ENCODE data around the gene MAML2.

The MAML2 gene

GRCh38 chr11:96002754-96003290 is 340.2 kb downstream of the MAML2 start:
- Histone ChIP-seq H3K36me3 (no peaks in the 10 kb centered on the region), H3K27me3 (no peaks in the 10 kb centered on the region), H4K20me1 (no peaks in the 10 kb centered on the region), H3K9me3 (no peaks in the 10 kb centered on the region), H3K4me2 (no peak overlapping the region), H3K4me1 (peaks cover 4% of the 10 kb centered on the region; the same call in 1 of the 2 replicates), H3K9ac (no peak overlapping the region), H3K4me3 (no peak overlapping the region), H3K27ac (no peak overlapping the region)
- no peak for TF ChIP-seq Cebpa-rat (IDR thresholded peaks at IDR 0.05)

GRCh38 chr11:96002339-96002738 is 340.7 kb downstream of the MAML2 start:
- Histone ChIP-seq H3K4me3 (no peak overlapping the region), H3K9me3 (no peaks in the 10 kb centered on the region), H4K20me1 (no peaks in the 10 kb centered on the region), H3K9ac (no peak overlapping the region), H3K4me2 (no peak overlapping the region), H3K4me1 (peaks cover 4% of the 10 kb centered on the region; the same call in 1 of the 2 replicates), H3K27me3 (no peaks in the 10 kb centered on the region), H3K27ac (no peak overlapping the region), H3K36me3 (no peaks in the 10 kb centered on the region)
- TF ChIP-seq Cebpa-rat (IDR thresholded peaks at IDR 0.05) = no peak

GRCh38 chr11:96001037-96001436 is 342.0 kb downstream of the MAML2 start:
- H3K9ac ChIP-seq = no peak overlapping the region

DNA sequence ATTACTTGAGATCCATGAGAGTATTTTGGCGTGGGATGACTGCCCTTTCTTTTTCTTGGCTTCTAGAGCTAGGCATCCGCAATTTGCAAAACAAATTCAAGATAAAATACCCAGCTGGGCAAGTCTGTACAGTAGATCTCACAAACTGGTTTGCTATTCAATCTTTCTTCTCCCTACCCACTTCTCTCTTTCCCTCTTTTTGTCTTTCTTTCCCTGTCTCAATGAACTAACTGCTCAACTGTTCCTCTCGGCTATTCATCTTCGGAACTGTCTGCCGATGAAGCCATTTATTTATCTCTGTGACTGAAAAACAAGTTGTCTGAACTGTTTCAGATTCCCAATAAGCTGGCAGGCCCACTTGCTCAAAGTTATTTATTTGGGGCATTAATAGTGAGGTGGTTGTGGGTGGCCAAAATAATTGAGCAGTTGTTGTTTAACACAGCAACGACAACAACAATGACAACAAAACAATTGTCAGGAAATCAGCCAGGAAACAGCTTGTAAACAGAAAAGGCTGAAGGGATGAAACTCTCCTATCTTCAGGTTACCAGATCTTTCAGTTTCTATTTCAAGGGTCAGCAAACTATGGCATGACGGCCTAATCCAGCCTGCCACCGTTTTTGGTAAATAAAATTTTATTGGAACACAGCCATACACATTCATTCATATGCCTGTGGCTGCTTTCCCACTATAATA is 343.1 kb downstream of the MAML2 start:
- H3K4me3 ChIP-seq = no peak overlapping the region
- H4K20me1 ChIP-seq = no peaks in the 10 kb centered on the region
- H3K36me3 ChIP-seq = no peaks in the 10 kb centered on the region
- H3K27me3 ChIP-seq = no peaks in the 10 kb centered on the region
- no peak overlapping the region for H3K27ac ChIP-seq
- no peaks in the 10 kb centered on the region for H3K9me3 ChIP-seq
- H3K9ac ChIP-seq = no peak overlapping the region
- peaks cover 4% of the 10 kb centered on the region; the same call in 1 of the 2 replicates for H3K4me1 ChIP-seq
- no peak for TF ChIP-seq Cebpa-rat (IDR thresholded peaks at IDR 0.05)
- H3K4me2 ChIP-seq = no peak overlapping the region

More at GRCh38 chr11:96001037-96001436, 342.0 kb downstream of the MAML2 start:
- no peak overlapping the region for H3K4me3 ChIP-seq
- H3K27ac ChIP-seq = no peak overlapping the region
- H3K36me3 ChIP-seq = no peaks in the 10 kb centered on the region
- H3K9me3 ChIP-seq = no peaks in the 10 kb centered on the region
- no peak for TF ChIP-seq Cebpa-rat (IDR thresholded peaks at IDR 0.05)
- H4K20me1 ChIP-seq = no peaks in the 10 kb centered on the region
- peaks cover 4% of the 10 kb centered on the region; the same call in 1 of the 2 replicates for H3K4me1 ChIP-seq
- no peaks in the 10 kb centered on the region for H3K27me3 ChIP-seq
- no peak overlapping the region for H3K4me2 ChIP-seq

- Histone ChIP-seq H3K9ac (no peak overlapping the region), H3K27me3 (no peaks in the 10 kb centered on the region)
- no peak for TF ChIP-seq Cebpa-rat (IDR thresholded peaks at IDR 0.05)
Measured at GRCh38 chr11:95996621-95997235, 346.3 kb downstream of the MAML2 start.

GRCh38 chr11:95994329-95994728 is 348.7 kb downstream of the MAML2 start:
- Histone ChIP-seq H3K27me3 (no peaks in the 10 kb centered on the region), H4K20me1 (no peaks in the 10 kb centered on the region), H3K36me3 (no peaks in the 10 kb centered on the region), H3K4me1 (no peaks in the 10 kb centered on the region), H3K9ac (no peak overlapping the region), H3K4me3 (no peak overlapping the region), H3K4me2 (no peak overlapping the region), H3K9me3 (no peaks in the 10 kb centered on the region), H3K27ac (no peak overlapping the region)
- no peak for TF ChIP-seq Cebpa-rat (IDR thresholded peaks at IDR 0.05)

More at GRCh38 chr11:95996621-95997235, 346.3 kb downstream of the MAML2 start:
- no peak overlapping the region for H3K4me2 ChIP-seq
- H3K4me1 ChIP-seq = peaks cover 4% of the 10 kb centered on the region; the same call in 1 of the 2 replicates
- H3K27ac ChIP-seq = no peak overlapping the region
- H3K4me3 ChIP-seq = no peak overlapping the region
- no peaks in the 10 kb centered on the region for H4K20me1 ChIP-seq
- no peaks in the 10 kb centered on the region for H3K9me3 ChIP-seq
- no peaks in the 10 kb centered on the region for H3K36me3 ChIP-seq

DNA sequence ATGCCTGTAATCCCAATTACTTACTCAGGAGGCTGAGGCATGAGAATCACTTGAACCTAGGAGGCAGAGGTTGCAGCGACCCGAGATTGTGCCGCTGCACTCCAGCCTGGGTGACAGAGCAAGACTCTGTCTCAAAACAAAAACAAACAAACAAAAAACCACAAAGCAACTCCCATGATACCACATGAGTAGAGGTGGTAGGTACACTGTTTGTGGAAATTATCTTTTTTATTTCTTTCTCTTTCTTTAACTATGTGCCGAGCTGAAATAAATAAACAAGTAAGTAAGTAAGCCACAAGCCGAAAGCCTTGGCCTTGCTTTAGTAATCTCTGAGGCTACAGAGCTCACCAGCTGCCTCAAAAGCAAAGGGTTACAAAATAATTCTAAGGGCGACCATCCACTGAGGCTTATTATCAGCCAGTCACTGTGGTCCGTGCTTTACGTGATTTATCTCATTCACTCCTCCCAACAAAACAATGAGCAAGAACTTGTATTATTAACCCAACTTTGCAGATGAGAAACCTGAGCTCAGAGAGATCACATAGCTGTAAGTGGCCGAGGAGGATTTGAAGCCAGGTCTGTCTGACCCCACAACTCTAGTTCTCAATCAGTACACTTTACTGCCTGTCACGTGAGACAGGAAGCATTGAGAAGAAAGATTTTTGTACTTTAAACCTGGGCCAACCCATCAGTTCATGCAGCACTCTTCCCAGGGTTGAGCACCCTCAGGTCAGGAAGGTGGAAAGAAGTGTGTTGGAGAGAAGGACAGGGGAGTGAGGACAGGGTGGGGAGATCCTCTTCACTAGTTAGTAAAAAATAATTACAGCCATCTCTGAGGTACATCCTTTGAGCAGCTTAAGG is 349.3 kb downstream of the MAML2 start:
- TF ChIP-seq Cebpa-rat (IDR thresholded peaks at IDR 0.05) = no peak
- no peaks in the 10 kb centered on the region for H3K4me1 ChIP-seq
- no peak overlapping the region for H3K9ac ChIP-seq
- no peaks in the 10 kb centered on the region for H4K20me1 ChIP-seq
- no peak overlapping the region for H3K27ac ChIP-seq
- H3K4me3 ChIP-seq = no peak overlapping the region
- H3K36me3 ChIP-seq = no peaks in the 10 kb centered on the region
- no peaks in the 10 kb centered on the region for H3K27me3 ChIP-seq
- no peaks in the 10 kb centered on the region for H3K9me3 ChIP-seq
- H3K4me2 ChIP-seq = no peak overlapping the region

- Histone ChIP-seq H3K27ac (no peak overlapping the region), H3K9me3 (no peaks in the 10 kb centered on the region), H3K9ac (no peak overlapping the region), H4K20me1 (no peaks in the 10 kb centered on the region), H3K4me3 (no peak overlapping the region), H3K27me3 (no peaks in the 10 kb centered on the region), H3K4me1 (no peaks in the 10 kb centered on the region), H3K4me2 (no peak overlapping the region), H3K36me3 (no peaks in the 10 kb centered on the region)
- TF ChIP-seq Cebpa-rat (IDR thresholded peaks at IDR 0.05) = no peak
Measured at GRCh38 chr11:95991545-95991944, 351.4 kb downstream of the MAML2 start.

GRCh38 chr11:95991101-95991500 is 351.9 kb downstream of the MAML2 start:
- H3K27me3 ChIP-seq = no peaks in the 10 kb centered on the region
- H3K36me3 ChIP-seq = no peaks in the 10 kb centered on the region
- H3K4me1 ChIP-seq = no peaks in the 10 kb centered on the region
- no peaks in the 10 kb centered on the region for H4K20me1 ChIP-seq
- H3K4me2 ChIP-seq = no peak overlapping the region
- no peak overlapping the region for H3K4me3 ChIP-seq
- no peak overlapping the region for H3K27ac ChIP-seq
- no peak overlapping the region for H3K9ac ChIP-seq
- no peak for TF ChIP-seq Cebpa-rat (IDR thresholded peaks at IDR 0.05)
- H3K9me3 ChIP-seq = no peaks in the 10 kb centered on the region
